Measurements from ENCODE around the gene TELO2. TPM values are rescaled to one million over a fixed set of nuclear protein-coding genes. Genes with fewer than 3 reads are reported as not detected.

TELO2 gene
- total and polyA plus RNA-seq, 10 donors = 28.5 to 110 (median 57.8) TPM

- H3K9me3 ChIP-seq = no peaks in the 10 kb centered on the region
- WGBS, 5 donors = 21 to 37% (median 26%) methylated on average over 17 to 30 of the region's 30 CpGs
- H3K27ac ChIP-seq = peak overlapping the region; percentile 58 to 90 (median 81)
- H3K4me1 ChIP-seq = peaks cover 50 to 98% (median 74%) of the 10 kb centered on the region in 6 donors
- TF ChIP-seq CTCF (IDR thresholded peaks at IDR 0.05 in 8 of 11, conservative IDR thresholded peaks at IDR 0.05 in 3 of 11) (peak in 1 of 11 experiments; percentile 19), POLR2AphosphoS5 (IDR thresholded peaks at IDR 0.05) (peak; percentile 57 to 69 (median 63)), POLR2A (IDR thresholded peaks at IDR 0.05) (no peak)
- H3K4me3 ChIP-seq = peak overlapping the region in 2 of 8 donors; percentile 0 to 45
- no peaks in the 10 kb centered on the region for H3K27me3 ChIP-seq (replicated peaks in 1 of 7)
- intact Hi-C loops (cut with DNase I; ENCODE audit: low total_unique reads) = no loop called here
- H3K36me3 ChIP-seq = peaks cover 0 to 73% (median 24%) of the 10 kb centered on the region in 6 donors
- DNase-seq = peak; percentile 90
Measured at GRCh38 chr16:1543085-1543896, 50.1 kb downstream of the TELO2 start.

- no peak for DNase-seq
- TF ChIP-seq POLR2A (IDR thresholded peaks at IDR 0.05) (no peak), POLR2AphosphoS5 (IDR thresholded peaks at IDR 0.05) (peak; percentile 35 to 69 (median 61))
- Histone ChIP-seq H3K27me3 (replicated peaks in 1 of 7) (no peaks in the 10 kb centered on the region), H3K9me3 (no peaks in the 10 kb centered on the region), H3K27ac (peak overlapping the region; percentile 72 to 90 (median 81)), H3K36me3 (peaks cover 0 to 70% (median 15%) of the 10 kb centered on the region in 6 donors), H3K4me3 (peak overlapping the region in 2 of 8 donors; percentile 10 to 17), H3K4me1 (peaks cover 47 to 93% (median 72%) of the 10 kb centered on the region in 6 donors)
- intact Hi-C loops (cut with DNase I; ENCODE audit: low total_unique reads) = no loop called here
- 28 to 42% (median 38%) methylated on average over 25 to 26 of the region's 26 CpGs for WGBS, 5 donors
Measured at GRCh38 chr16:1545044-1546040, 52.2 kb downstream of the TELO2 start.

GRCh38 chr16:1546430-1546829 lies 53.3 kb downstream of the TELO2 start:
- WGBS, 5 donors = 80 to 88% (median 85%) methylated on average over 1 to 16 of the region's 16 CpGs
- H3K4me3 ChIP-seq = no peak overlapping the region
- TF ChIP-seq POLR2A (IDR thresholded peaks at IDR 0.05) (no peak), POLR2AphosphoS5 (IDR thresholded peaks at IDR 0.05) (peak in 1 of 3 donors; percentile 7)
- no peaks in the 10 kb centered on the region for H3K27me3 ChIP-seq (replicated peaks in 1 of 7)
- H3K9me3 ChIP-seq = no peaks in the 10 kb centered on the region
- intact Hi-C loops (cut with DNase I; ENCODE audit: low total_unique reads) = no loop called here
- DNase-seq = no peak
- H3K4me1 ChIP-seq = peaks cover 47 to 92% (median 70%) of the 10 kb centered on the region in 6 donors
- H3K36me3 ChIP-seq = peaks cover 0 to 69% (median 15%) of the 10 kb centered on the region in 6 donors
- H3K27ac ChIP-seq = peak overlapping the region in 5 of 8 donors; percentile 77 to 90 (median 86)

- Histone ChIP-seq H3K4me3 (no peak overlapping the region), H3K9me3 (no peaks in the 10 kb centered on the region), H3K4me1 (peaks cover 35 to 74% (median 55%) of the 10 kb centered on the region in 6 donors), H3K27me3 (replicated peaks in 1 of 7) (no peaks in the 10 kb centered on the region), H3K27ac (peak overlapping the region in 3 of 8 donors; percentile 26 to 46 (median 33)), H3K36me3 (peaks cover 0 to 67% (median 13%) of the 10 kb centered on the region in 6 donors)
- DNase-seq = no peak
- WGBS, 5 donors = 45 to 61% (median 49%) methylated on average over 4 to 5 of the region's 5 CpGs
- no peak for TF ChIP-seq POLR2A (IDR thresholded peaks at IDR 0.05)
- TF ChIP-seq CTCF (IDR thresholded peaks at IDR 0.05 in 8 of 11, conservative IDR thresholded peaks at IDR 0.05 in 3 of 11) = no peak
- no peak for TF ChIP-seq POLR2AphosphoS5 (IDR thresholded peaks at IDR 0.05)
- intact Hi-C loops (cut with DNase I; ENCODE audit: low total_unique reads) = no loop called here
Measured at GRCh38 chr16:1548233-1548632, 55.1 kb downstream of the TELO2 start.
